ENCODE results near the gene P2RY12. TPM values are rescaled to one million over a fixed set of nuclear protein-coding genes. Genes with fewer than 3 reads are reported as not detected.

P2RY12 gene
- total and polyA plus RNA-seq, 2 donors (not counting 3 experiments of a cell fraction or from before 2014, with no cell fraction given) = not detected

GRCh38 chr3:151315136-151315535, 69.4 kb downstream of the P2RY12 start:
- CTCF ChIA-PET = no interaction called here
- TF ChIP-seq CTCF (IDR thresholded peaks at IDR 0.05; ENCODE audit: extremely low read depth in 1 of 2, insufficient read depth in 1 of 2, low read depth in 1 of 2, low read length in 2 of 2) (no peak), POLR2AphosphoS5 (IDR thresholded peaks at IDR 0.05; ENCODE audit: insufficient read depth, low read depth, low read length) (no peak), FOS (IDR thresholded peaks at IDR 0.05; ENCODE audit: borderline replicate concordance, insufficient read depth, low read length) (no peak), EZH2 (IDR thresholded peaks at IDR 0.05; ENCODE audit: borderline replicate concordance, low read depth, low read length, severe bottlenecking) (no peak), MAX (IDR thresholded peaks at IDR 0.05; ENCODE audit: insufficient read depth, insufficient read length) (no peak), JUN (IDR thresholded peaks at IDR 0.05; ENCODE audit: borderline replicate concordance, insufficient read depth, insufficient read length, low read depth) (no peak), MYC (IDR thresholded peaks at IDR 0.05; ENCODE audit: low read depth, low read length) (no peak), GATA2 (IDR thresholded peaks at IDR 0.05; ENCODE audit: insufficient read depth, insufficient read length, low read depth, low read length) (no peak), POLR2A (IDR thresholded peaks at IDR 0.05; ENCODE audit: low read depth, low read length) (no peak)
- Histone ChIP-seq H3K9me3 (replicated peaks; ENCODE audit: control insufficient read depth, insufficient read depth, low read length) (no peaks in the 10 kb centered on the region), H3K27ac (ENCODE audit: insufficient read depth, low read depth, low read length) (no peak overlapping the region), H2AFZ (ENCODE audit: low read depth, low read length) (no peak overlapping the region), H3K9me1 (replicated peaks; ENCODE audit: control insufficient read depth, extremely low read depth, insufficient read depth, low read length) (no peaks in the 10 kb centered on the region), H3K79me2 (ENCODE audit: control insufficient read depth, insufficient read depth, low read length) (no peaks in the 10 kb centered on the region), H3K36me3 (ENCODE audit: control insufficient read depth in 2 of 2, extremely low read depth in 1 of 2, insufficient read depth in 2 of 2, low read length in 2 of 2) (no peaks in the 10 kb centered on the region), H3K4me3 (replicated peaks in 1 of 3; ENCODE audit: insufficient read depth in 1 of 3, low read depth in 1 of 3, low read length in 3 of 3) (no peak overlapping the region), H3K4me1 (ENCODE audit: control insufficient read depth, extremely low read depth, insufficient read depth, low read length) (no peaks in the 10 kb centered on the region), H3K27me3 (ENCODE audit: control insufficient read depth in 2 of 2, insufficient read depth in 2 of 2, low read length in 2 of 2) (no peaks in the 10 kb centered on the region), H3K4me2 (ENCODE audit: insufficient read depth, low read length) (no peak overlapping the region), H3K9ac (replicated peaks; ENCODE audit: extremely low read depth, insufficient read depth, low read length) (no peak overlapping the region), H4K20me1 (replicated peaks; ENCODE audit: control insufficient read depth, extremely low read depth, insufficient read depth, low read length) (no peaks in the 10 kb centered on the region)
- DNase-seq (ENCODE audit: low read depth, low spot score) (no peak), FAIRE-seq (no peak)
- POLR2A ChIA-PET = no interaction called here
- intact Hi-C loops (cut with micrococcal nuclease) = no loop called here
- dilution Hi-C loops (cut with MboI; ENCODE audit: extremely low pct_ligation_motif_present, low sequenced_read_pairs) = no loop called here
- no TSS peak for BruUV-seq (replicated peaks)
